Measurements from ENCODE around the gene GPATCH8.
"Not testable (repeated sequence)": the region's sequence is repeated elsewhere in the genome, so short reads cannot be mapped to it uniquely, and the experiment has no call there.

GPATCH8 gene

GRCh38 chr17:44527102-44527501 lies 23.9 kb upstream of the GPATCH8 start:
- no peak for DNase-seq (ENCODE audit: low spot score)

GRCh38 chr17:44523672-44523972 lies 20.4 kb upstream of the GPATCH8 start:
- no peak for DNase-seq (ENCODE audit: low spot score)

- peak; percentile 35 for DNase-seq (ENCODE audit: low spot score)
These were observed 19.9 kb upstream of the GPATCH8 start for GRCh38 chr17:44522883-44523671.

GRCh38 chr17:44518032-44518431 lies 14.8 kb upstream of the GPATCH8 start:
- no peak for DNase-seq (ENCODE audit: low spot score)

- not testable (repeated sequence) for DNase-seq (ENCODE audit: low spot score)
These were observed 8.3 kb upstream of the GPATCH8 start for GRCh38 chr17:44511241-44512134.

GRCh38 chr17:44506939-44507604 lies 3.9 kb upstream of the GPATCH8 start:
- not testable (repeated sequence) for DNase-seq (ENCODE audit: low spot score)

GRCh38 chr17:44502598-44503146 lies 534 bp downstream of the GPATCH8 start:
- DNase-seq (ENCODE audit: low spot score): peak; percentile 4

GRCh38 chr17:44501866-44502375 lies 1.3 kb downstream of the GPATCH8 start:
- no peak for DNase-seq (ENCODE audit: low spot score)

GRCh38 chr17:44499722-44500121 lies 3.5 kb downstream of the GPATCH8 start:
- no peak for DNase-seq (ENCODE audit: low spot score)

- DNase-seq (ENCODE audit: low spot score): no peak
These were observed 6.4 kb downstream of the GPATCH8 start for GRCh38 chr17:44496815-44497214.

- no peak for DNase-seq (ENCODE audit: low spot score)
These were observed 9.9 kb downstream of the GPATCH8 start for GRCh38 chr17:44493339-44493738.

GRCh38 chr17:44492706-44493272 lies 10.4 kb downstream of the GPATCH8 start:
- DNase-seq (ENCODE audit: low spot score): no peak

GRCh38 chr17:44489581-44489980 lies 13.6 kb downstream of the GPATCH8 start:
- no peak for DNase-seq (ENCODE audit: low spot score)

GRCh38 chr17:44487170-44487569 lies 16.0 kb downstream of the GPATCH8 start:
- no peak for DNase-seq (ENCODE audit: low spot score)

- no peak for DNase-seq (ENCODE audit: low spot score)
These were observed 29.8 kb downstream of the GPATCH8 start for GRCh38 chr17:44473367-44473766.

GRCh38 chr17:44469676-44470075 lies 33.5 kb downstream of the GPATCH8 start:
- DNase-seq (ENCODE audit: low spot score): no peak

GRCh38 chr17:44467108-44467507 lies 36.1 kb downstream of the GPATCH8 start:
- DNase-seq (ENCODE audit: low spot score): no peak

- no peak for DNase-seq (ENCODE audit: low spot score)
These were observed 36.9 kb downstream of the GPATCH8 start for GRCh38 chr17:44466339-44466738.

GRCh38 chr17:44465897-44466296 lies 37.3 kb downstream of the GPATCH8 start:
- DNase-seq (ENCODE audit: low spot score): no peak

GRCh38 chr17:44465276-44465675 lies 37.9 kb downstream of the GPATCH8 start:
- no peak for DNase-seq (ENCODE audit: low spot score)

GRCh38 chr17:44464037-44464436 lies 39.2 kb downstream of the GPATCH8 start:
- DNase-seq (ENCODE audit: low spot score): no peak

- DNase-seq (ENCODE audit: low spot score): no peak
These were observed 51.4 kb downstream of the GPATCH8 start for GRCh38 chr17:44451832-44452231.
